Activated naive CD4-positive, alpha-beta T cell treated with anti-CD3 and anti-CD28 coated beads for 36 hours (primary cell): Measurements from ENCODE around the gene B3GALT6. TPM values are rescaled to one million over a fixed set of nuclear protein-coding genes. Genes with fewer than 3 reads are reported as not detected.
"Not testable (repeated sequence)": the region's sequence is repeated elsewhere in the genome, so short reads cannot be mapped to it uniquely, and the experiment has no call there.

Source experiments
- CTCF ChIA-PET: fragments of 350-600 bp; sonication (Branson Sonifier 250); formaldehyde crosslinking; loops from one replicate; lab custom pipeline; 2021; ENCODE audit warnings: antibody characterized with exemption; lab: Charles Lee
- DNase-seq: peaks from one replicate; pipeline ENCODE4 v3.0.0-alpha.2; 2020
- H3K27ac Mint-ChIP-seq: one replicate; pipeline ENCODE4 v1.8.0; 2021; ENCODE audit warnings: mild to moderate bottlenecking, mixed read lengths
- H3K27me3 Mint-ChIP-seq: one replicate; pipeline ENCODE4 v1.8.0; 2021; ENCODE audit warnings: low read depth, mixed read lengths
- H3K36me3 Mint-ChIP-seq: one replicate; pipeline ENCODE4 v1.8.0; 2021; ENCODE audit warnings: low read depth, mixed read lengths
- H3K4me1 Mint-ChIP-seq: one replicate; pipeline ENCODE4 v1.8.0; 2021; ENCODE audit warnings: low read depth, mixed read lengths
- H3K4me3 Mint-ChIP-seq: one replicate; pipeline ENCODE4 v1.8.0; 2021; ENCODE audit warnings: mild to moderate bottlenecking, moderate library complexity, mixed read lengths
- H3K9me3 Mint-ChIP-seq: one replicate; pipeline ENCODE4 v1.8.0; 2021; ENCODE audit warnings: mixed read lengths
- intact Hi-C: fragments of 100-400 bp; cut with micrococcal nuclease; formaldehyde crosslinking; loops from one replicate; pipeline ENCODE4 v1.15.1; 2023
- total RNA-seq, 2 experiments: library from RNA; stranded (reverse); gene quantifications; one replicate each; pipeline ENCODE4 v1.2.3, GENCODE V29; 2021

Gene B3GALT6
- 1 to 10 TPM; 8.7 to 9.9 TPM for total RNA-seq

GRCh38 chr1:1232208-1232795 lies at the start of gene B3GALT6:
TSS of gene B3GALT6 (plus strand) at chr1:1232237. CDS start at chr1:1232279, 42 bp downstream.
- peaks cover 21% of the 10 kb centered on the region for H3K36me3 Mint-ChIP-seq
- H3K9me3 Mint-ChIP-seq = no peaks in the 10 kb centered on the region
- H3K4me1 Mint-ChIP-seq = peaks cover 35% of the 10 kb centered on the region
- intact Hi-C loops = loop anchor here (1.0 to 10.0 kb wide), 3 partner anchors 76 to 198 kb away; partner anchors contain the start of genes C1orf159 and PUSL1
- peak within 1 kb of the TSS; percentile 86 for H3K4me3 Mint-ChIP-seq
- H3K27ac Mint-ChIP-seq = peak within 1 kb of the TSS; percentile 86
- no peak for DNase-seq
- CTCF ChIA-PET = interaction anchor here (1.5 kb wide), 1 partner anchor 110 kb away, joined by 9 read pairs; no protein-coding TSS in a partner anchor
- H3K27me3 Mint-ChIP-seq = no peaks in the 10 kb centered on the region

DNA sequence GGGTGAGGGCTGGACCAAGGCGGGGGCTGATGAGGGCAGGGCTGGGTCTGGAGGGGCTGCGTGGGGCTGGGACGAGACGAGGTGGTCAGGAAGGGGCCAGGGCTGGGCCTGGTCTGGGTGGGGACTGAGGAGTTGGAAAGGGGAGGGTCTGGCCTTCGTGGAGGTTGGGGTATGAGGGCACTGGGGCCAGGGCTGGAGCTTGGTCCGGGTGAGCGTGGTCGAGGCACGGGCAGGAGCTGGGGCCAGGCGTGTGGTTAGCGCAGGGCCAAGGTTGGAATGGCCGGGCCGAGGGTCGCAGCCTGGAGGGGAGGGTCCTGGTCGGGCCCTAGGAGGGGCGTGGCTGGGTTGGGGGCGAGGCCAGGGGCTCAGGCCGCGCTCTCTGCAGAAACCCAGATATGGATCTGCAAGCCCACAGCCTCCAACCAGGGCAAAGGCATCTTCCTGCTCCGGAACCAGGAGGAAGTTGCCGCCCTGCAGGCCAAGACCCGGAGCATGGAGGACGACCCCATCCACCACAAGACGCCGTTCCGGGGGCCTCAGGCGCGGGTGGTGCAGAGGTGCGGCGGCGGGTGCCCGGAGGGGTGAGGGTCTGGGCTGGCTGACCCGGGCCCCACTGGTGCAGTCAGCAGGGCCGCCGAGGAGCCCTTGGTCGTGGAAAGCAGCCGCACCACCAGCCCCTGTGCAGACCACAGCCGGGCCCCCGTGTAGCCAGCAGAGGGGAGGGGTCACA lies 49.4 kb upstream of the B3GALT6 start:
- Mint-ChIP-seq H3K27ac (no peak overlapping the region), H3K4me1 (no peaks in the 10 kb centered on the region), H3K9me3 (no peaks in the 10 kb centered on the region), H3K27me3 (peaks cover 4% of the 10 kb centered on the region), H3K36me3 (no peaks in the 10 kb centered on the region), H3K4me3 (no peak overlapping the region)
- intact Hi-C loops = no loop called here
- DNase-seq = no peak
- CTCF ChIA-PET = interaction anchor here (0.6 kb wide), 1 partner anchor 277 kb away, joined by 5 read pairs; no protein-coding TSS in a partner anchor

- intact Hi-C loops = no loop called here
- no peak overlapping the region for H3K4me3 Mint-ChIP-seq
- H3K4me1 Mint-ChIP-seq = no peaks in the 10 kb centered on the region
- CTCF ChIA-PET = no interaction called here
- H3K9me3 Mint-ChIP-seq = no peaks in the 10 kb centered on the region
- no peak for DNase-seq
- H3K27me3 Mint-ChIP-seq = peaks cover 4% of the 10 kb centered on the region
- H3K27ac Mint-ChIP-seq = no peak overlapping the region
- H3K36me3 Mint-ChIP-seq = no peaks in the 10 kb centered on the region
Observed at GRCh38 chr1:1183221-1183747, 48.8 kb upstream of the B3GALT6 start.

DNA sequence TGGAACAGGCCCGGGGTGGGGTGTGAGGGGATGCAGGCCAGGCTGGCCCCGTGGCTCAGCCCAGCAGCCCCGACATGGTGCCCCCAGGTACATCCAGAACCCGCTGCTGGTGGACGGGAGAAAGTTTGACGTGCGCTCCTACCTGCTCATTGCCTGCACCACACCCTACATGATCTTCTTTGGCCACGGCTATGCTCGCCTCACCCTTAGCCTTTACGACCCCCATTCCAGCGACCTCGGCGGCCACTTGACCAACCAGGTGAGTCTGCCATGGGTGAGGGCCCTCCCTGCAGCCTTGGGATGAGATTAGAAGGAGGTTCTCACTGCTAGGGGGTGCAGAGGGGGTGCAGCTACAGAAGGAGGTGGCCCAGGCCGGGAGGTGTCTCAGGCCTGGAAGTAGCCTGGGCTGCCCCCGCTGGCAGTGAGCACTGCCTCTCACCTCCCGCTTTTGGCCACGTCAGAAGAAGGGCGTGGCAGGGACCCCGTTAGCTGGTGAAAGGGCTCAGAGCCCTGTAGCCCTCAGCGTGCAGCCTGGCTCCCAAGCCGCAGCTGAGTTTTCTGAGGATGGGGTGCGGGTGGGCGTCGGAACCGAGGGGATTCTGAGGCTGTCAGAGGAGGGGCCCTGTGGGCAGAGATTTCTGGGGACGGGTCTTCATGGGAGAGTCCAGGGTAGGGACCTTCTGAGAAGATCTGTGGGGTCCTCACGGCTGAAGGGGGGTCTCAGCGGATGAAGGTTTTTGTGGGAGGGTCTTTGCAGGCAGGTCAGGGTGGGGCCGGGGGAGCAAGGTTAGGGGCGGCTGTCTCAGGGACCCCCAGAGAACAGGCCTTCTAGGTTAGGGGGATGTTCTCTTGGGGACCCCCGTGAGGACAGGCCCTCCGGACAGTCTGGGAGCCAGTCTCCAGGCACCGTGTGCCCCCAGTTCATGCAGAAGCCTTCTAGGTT lies 47.9 kb upstream of the B3GALT6 start:
- intact Hi-C loops = no loop called here
- Mint-ChIP-seq H3K36me3 (no peaks in the 10 kb centered on the region), H3K9me3 (no peaks in the 10 kb centered on the region), H3K27me3 (peaks cover 4% of the 10 kb centered on the region), H3K27ac (no peak overlapping the region), H3K4me1 (no peaks in the 10 kb centered on the region), H3K4me3 (no peak overlapping the region)
- DNase-seq = no peak
- CTCF ChIA-PET = no interaction called here

DNA sequence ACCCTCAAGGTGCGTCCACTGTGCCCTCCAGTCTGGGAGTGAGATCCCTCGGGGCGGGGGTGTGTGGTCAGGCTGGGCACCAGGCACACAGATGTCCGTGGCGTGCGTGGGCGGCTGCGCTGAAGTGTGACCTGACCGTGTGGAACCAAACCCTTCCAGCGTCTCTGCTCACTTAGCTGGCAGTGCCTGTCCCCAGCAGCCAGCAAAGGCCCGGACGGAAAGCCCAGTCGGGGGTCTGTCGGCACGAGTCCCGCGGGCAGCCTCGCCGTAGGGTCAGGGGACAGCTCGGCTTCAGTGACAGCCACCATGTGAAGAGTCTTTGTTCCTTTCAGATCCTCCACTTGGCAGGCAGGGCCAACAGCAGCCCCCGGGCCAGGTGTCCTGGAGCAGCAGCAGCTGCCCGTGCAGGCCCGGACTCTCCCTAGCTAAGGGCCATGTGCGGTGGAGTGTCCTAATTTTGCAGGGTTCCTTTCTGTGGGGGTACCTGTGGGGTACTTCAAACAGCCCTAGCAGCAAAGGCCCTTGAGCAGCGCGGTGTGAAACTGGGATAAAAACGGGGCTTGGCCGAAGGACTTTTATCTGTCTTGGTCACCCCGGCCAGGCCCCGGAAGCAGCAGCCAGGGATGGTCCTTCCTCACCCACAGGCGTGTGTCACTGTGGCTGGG lies 46.8 kb upstream of the B3GALT6 start:
- H3K4me3 Mint-ChIP-seq = no peak overlapping the region
- H3K27ac Mint-ChIP-seq = no peak overlapping the region
- no peak for DNase-seq
- no peaks in the 10 kb centered on the region for H3K4me1 Mint-ChIP-seq
- no peaks in the 10 kb centered on the region for H3K9me3 Mint-ChIP-seq
- CTCF ChIA-PET = no interaction called here
- H3K36me3 Mint-ChIP-seq = no peaks in the 10 kb centered on the region
- intact Hi-C loops = no loop called here
- peaks cover 4% of the 10 kb centered on the region for H3K27me3 Mint-ChIP-seq

DNA sequence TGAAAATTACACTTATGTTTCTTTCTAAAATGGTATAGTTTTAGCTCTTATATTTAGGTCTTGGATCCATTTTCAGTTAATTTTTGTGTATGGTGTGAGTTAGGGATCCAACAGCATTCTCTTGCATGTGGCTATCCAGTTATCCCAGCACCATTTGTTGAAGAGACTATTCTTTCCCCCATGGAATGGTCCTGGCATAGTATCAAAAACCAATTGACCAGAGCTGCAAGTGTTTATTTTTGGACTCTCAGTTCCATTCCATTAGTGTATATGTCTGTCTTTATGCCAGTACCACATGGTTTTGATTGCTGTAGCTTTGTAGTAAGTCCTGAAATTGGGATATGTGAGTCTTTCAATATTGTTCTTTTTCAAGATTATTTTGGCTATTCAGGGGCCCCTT lies 44.1 kb upstream of the B3GALT6 start:
- H3K4me3 Mint-ChIP-seq = no peak overlapping the region
- H3K9me3 Mint-ChIP-seq = peaks cover 5% of the 10 kb centered on the region
- intact Hi-C loops = no loop called here
- H3K4me1 Mint-ChIP-seq = no peaks in the 10 kb centered on the region
- H3K27me3 Mint-ChIP-seq = no peaks in the 10 kb centered on the region
- H3K27ac Mint-ChIP-seq = no peak overlapping the region
- CTCF ChIA-PET = interaction anchor here (0.6 to 1.1 kb wide), 3 partner anchors 55 to 196 kb away, joined by 3 to 6 read pairs (median 5); no protein-coding TSS in a partner anchor
- no peaks in the 10 kb centered on the region for H3K36me3 Mint-ChIP-seq
- DNase-seq = no peak

GRCh38 chr1:1189111-1189510 lies 42.9 kb upstream of the B3GALT6 start:
- CTCF ChIA-PET = no interaction called here
- intact Hi-C loops = no loop called here
- no peak for DNase-seq
- no peaks in the 10 kb centered on the region for H3K4me1 Mint-ChIP-seq
- H3K36me3 Mint-ChIP-seq = no peaks in the 10 kb centered on the region
- H3K27me3 Mint-ChIP-seq = no peaks in the 10 kb centered on the region
- no peak overlapping the region for H3K27ac Mint-ChIP-seq
- peaks cover 6% of the 10 kb centered on the region for H3K9me3 Mint-ChIP-seq
- H3K4me3 Mint-ChIP-seq = no peak overlapping the region

DNA sequence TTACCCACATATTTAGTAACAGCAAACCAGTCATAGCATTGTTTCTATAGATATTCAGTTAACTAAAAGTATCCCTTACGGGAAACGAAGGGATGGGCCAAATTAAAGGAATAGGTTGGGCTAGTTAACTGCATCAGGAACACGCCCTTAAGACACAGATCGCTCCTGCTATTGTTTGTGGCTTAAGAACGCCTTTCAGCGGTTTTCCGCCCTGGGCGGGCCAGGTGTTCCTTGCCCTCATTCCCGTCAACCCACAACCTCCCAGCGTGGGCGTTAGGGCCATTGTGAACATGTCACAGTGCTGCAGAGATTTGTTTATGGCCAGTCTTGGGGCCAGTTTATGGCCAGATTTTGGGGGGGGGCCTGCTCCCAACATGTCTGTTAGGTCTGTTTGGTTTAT lies 40.3 kb upstream of the B3GALT6 start:
- peaks cover 2% of the 10 kb centered on the region for H3K36me3 Mint-ChIP-seq
- intact Hi-C loops = loop anchor here (5.0 kb wide), 1 partner anchor 34 kb away; no protein-coding TSS in a partner anchor
- peaks cover 18% of the 10 kb centered on the region for H3K9me3 Mint-ChIP-seq
- CTCF ChIA-PET = no interaction called here
- no peaks in the 10 kb centered on the region for H3K4me1 Mint-ChIP-seq
- no peak overlapping the region for H3K27ac Mint-ChIP-seq
- H3K4me3 Mint-ChIP-seq = no peak overlapping the region
- H3K27me3 Mint-ChIP-seq = no peaks in the 10 kb centered on the region
- DNase-seq = no peak

DNA sequence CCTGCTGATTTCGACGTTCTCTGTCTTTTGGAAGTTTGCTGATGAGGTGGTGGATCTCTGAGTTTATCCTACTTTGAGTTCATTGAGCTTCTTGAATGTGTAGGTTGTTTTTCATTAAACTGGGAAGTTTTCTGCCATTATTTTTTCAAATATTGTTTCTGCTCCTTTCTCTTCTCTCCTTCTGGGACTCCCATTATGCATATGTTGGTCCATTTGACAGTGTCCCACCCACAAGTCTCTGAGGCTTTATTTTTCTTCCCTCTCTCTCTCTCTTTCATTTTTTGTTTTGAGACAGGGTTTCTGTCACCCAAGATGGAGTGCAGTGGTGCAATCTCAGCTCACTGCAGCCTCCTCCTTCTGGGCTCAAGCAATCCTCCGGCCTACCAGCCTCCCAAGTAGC lies 37.3 kb upstream of the B3GALT6 start:
- no peak overlapping the region for H3K27ac Mint-ChIP-seq
- CTCF ChIA-PET = no interaction called here

DNA sequence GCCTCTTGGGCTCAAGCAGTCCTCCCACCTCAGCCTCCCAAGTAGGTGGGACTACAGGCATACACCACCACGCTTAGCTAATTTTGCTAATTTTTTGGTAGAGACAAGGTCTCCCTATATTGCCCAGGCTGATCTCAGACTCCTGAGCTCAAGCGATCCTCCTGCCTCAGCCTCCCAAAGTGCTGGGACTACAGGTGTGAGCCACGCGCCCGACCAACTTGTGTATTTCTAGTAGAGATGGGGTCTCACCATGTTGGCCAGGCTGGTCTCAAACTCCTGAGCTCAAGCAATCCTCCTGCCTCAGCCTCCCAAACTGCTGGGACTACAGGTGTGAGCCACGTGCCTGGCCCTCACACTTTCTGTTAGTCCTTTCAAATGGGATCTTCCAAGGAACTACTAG lies 36.3 kb upstream of the B3GALT6 start:
- H3K4me1 Mint-ChIP-seq, H3K27ac Mint-ChIP-seq, CTCF ChIA-PET, H3K36me3 Mint-ChIP-seq, DNase-seq, H3K4me3 Mint-ChIP-seq, H3K27me3 Mint-ChIP-seq, intact Hi-C loops: not testable (repeated sequence)
- H3K9me3 Mint-ChIP-seq = peaks cover 18% of the 10 kb centered on the region

More for the DNA sequence above, 37.3 kb upstream of the B3GALT6 start:
- DNase-seq = no peak
- Mint-ChIP-seq H3K36me3 (peaks cover 2% of the 10 kb centered on the region), H3K9me3 (peaks cover 18% of the 10 kb centered on the region), H3K4me1 (peaks cover 2% of the 10 kb centered on the region), H3K4me3 (no peak overlapping the region), H3K27me3 (no peaks in the 10 kb centered on the region)
- intact Hi-C loops = loop anchor here (5.0 kb wide), 1 partner anchor 37 kb away; no protein-coding TSS in a partner anchor

DNA sequence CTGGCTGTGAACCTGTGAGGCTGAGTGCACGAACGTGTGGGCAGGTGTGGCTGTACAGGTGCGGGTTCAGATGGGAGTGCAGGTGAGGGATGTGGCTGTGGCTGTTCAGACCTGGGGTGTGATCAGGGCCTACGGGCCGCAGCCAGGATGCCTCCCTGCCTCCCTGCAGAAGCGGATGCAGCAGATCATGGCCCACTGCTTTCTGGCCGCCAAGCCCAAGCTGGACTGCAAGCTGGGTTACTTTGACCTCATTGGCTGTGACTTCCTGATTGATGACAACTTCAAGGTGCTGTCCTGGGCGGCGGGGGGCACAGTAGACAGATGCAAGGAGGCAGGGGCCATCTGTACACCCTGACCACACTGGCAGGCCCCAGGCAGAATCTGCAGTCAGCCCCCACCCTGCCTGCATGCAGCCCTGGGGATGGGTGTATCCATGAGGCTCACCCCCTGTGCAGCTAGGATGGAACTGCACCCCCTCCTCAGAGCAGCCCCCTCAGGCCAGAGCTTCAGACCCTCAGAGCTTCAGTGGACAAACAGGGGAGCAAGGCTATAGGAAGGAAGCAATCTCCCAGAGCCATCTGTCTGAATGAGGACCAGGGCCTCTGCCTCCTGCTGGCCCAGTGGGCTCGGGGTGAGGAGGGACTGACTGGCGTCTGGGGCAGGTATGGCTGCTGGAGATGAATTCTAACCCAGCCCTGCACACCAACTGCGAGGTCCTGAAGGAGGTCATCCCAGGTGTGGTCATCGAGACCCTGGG lies 35.4 kb upstream of the B3GALT6 start:
- intact Hi-C loops = no loop called here
- peaks cover 2% of the 10 kb centered on the region for H3K36me3 Mint-ChIP-seq
- H3K9me3 Mint-ChIP-seq = peaks cover 18% of the 10 kb centered on the region
- H3K27me3 Mint-ChIP-seq = no peaks in the 10 kb centered on the region
- H3K27ac Mint-ChIP-seq = no peak overlapping the region
- no peak overlapping the region for H3K4me3 Mint-ChIP-seq
- no peak for DNase-seq
- CTCF ChIA-PET = no interaction called here
- peaks cover 9% of the 10 kb centered on the region for H3K4me1 Mint-ChIP-seq
